Measurements from ENCODE around the gene TMOD2. TPM values are rescaled to one million over a fixed set of nuclear protein-coding genes. Genes with fewer than 3 reads are reported as not detected.

The TMOD2 gene
- total and polyA plus RNA-seq, 2 of the 8 experiments (the other 6 are each of a cell fraction or from before 2014, with no cell fraction given): 0.80 to 6.5 TPM

- H3K4me3 ChIP-seq (ENCODE audit: extremely low read depth in 1 of 4, insufficient read depth in 2 of 4, low read depth in 3 of 4, low read length in 4 of 4): no peak overlapping the region
- 82% methylated on average over 3 of the region's 3 CpGs; no CpG with 5 or more reads in 1 of the 2 experiments for WGBS, 2 experiments (ENCODE audit: extremely low coverage in 1 of 2, insufficient coverage in 1 of 2, insufficient read length in 1 of 2, insufficient replicate concordance in 2 of 2, low coverage in 1 of 2, low lambda C conversion rate in 2 of 2, missing lambda C conversion rate in 1 of 2)
- no peak overlapping the region for H2BK12ac ChIP-seq (ENCODE audit: low read depth, low read length)
- no peaks in the 10 kb centered on the region; the same call in 1 of the 2 replicates for H3K79me1 ChIP-seq (ENCODE audit: low read depth, low read length)
- no peak overlapping the region for H2BK20ac ChIP-seq (ENCODE audit: low read length)
- no peak overlapping the region for H2AK5ac ChIP-seq (ENCODE audit: low read depth, low read length)
- ChIA-PET POLR2A (ENCODE audit: partially characterized antibody) (interaction anchor here (0.6 kb wide), 1 partner anchor 22 kb away, joined by 3 read pairs; the partner anchor contains the start of gene LYSMD2), CTCF (ENCODE audit: partially characterized antibody) (interaction anchor here (0.6 to 4.4 kb wide), 4 partner anchors 12 to 109 kb away, joined by 3 to 32 read pairs (median 6); no protein-coding TSS in a partner anchor)
- no peaks in the 10 kb centered on the region for H3K9me3 ChIP-seq (ENCODE audit: insufficient read depth in 2 of 2, low read depth in 1 of 2, low read length in 1 of 2)
- DNase-seq (ENCODE audit: low read depth in 1 of 2, low spot score in 2 of 2): peak in 1 of 2 experiments; percentile 52
- no peak overlapping the region for H3K4me2 ChIP-seq (ENCODE audit: insufficient read depth in 1 of 2, low read depth in 2 of 2, low read length in 2 of 2)
- H3K23ac ChIP-seq (ENCODE audit: insufficient read length): no peak overlapping the region
- H4K20me1 ChIP-seq (replicated peaks in 1 of 2; ENCODE audit: control insufficient read depth in 1 of 2, insufficient read depth in 2 of 2, low read length in 2 of 2): peaks cover 0 to 4% of the 10 kb centered on the region in 2 experiments
- FAIRE-seq: no peak
- H3K56ac ChIP-seq (replicated peaks; ENCODE audit: insufficient read length, low read depth, low read length): no peak overlapping the region
- H3K4ac ChIP-seq (replicated peaks; ENCODE audit: insufficient read length, low read depth, low read length): no peak overlapping the region
- H3K4me1 ChIP-seq (replicated peaks in 1 of 4; ENCODE audit: control insufficient read depth in 3 of 4, insufficient read depth in 4 of 4, low read length in 3 of 4): no peaks in the 10 kb centered on the region
- no peaks in the 10 kb centered on the region for H3K36me3 ChIP-seq (ENCODE audit: control insufficient read depth in 2 of 4, insufficient read depth in 4 of 4, low read length in 3 of 4)
- H4K91ac ChIP-seq (replicated peaks; ENCODE audit: insufficient read length, low read length): no peak overlapping the region
- H2BK15ac ChIP-seq (ENCODE audit: low read length): no peak overlapping the region
- no peak overlapping the region for H2AFZ ChIP-seq (ENCODE audit: low read length)
- no peak overlapping the region for H4K5ac ChIP-seq (ENCODE audit: insufficient read length, low read depth, low read length)
- H2BK5ac ChIP-seq (ENCODE audit: low read depth, low read length): no peak overlapping the region
- H3K9ac ChIP-seq (replicated peaks in 1 of 4; ENCODE audit: extremely low read depth in 1 of 4, low read depth in 3 of 4, low read length in 3 of 4): no peak overlapping the region
- H3K27me3 ChIP-seq (replicated peaks in 1 of 4; ENCODE audit: control insufficient read depth in 3 of 4, extremely low read depth in 1 of 4, insufficient read depth in 3 of 4, low read length in 3 of 4): no peaks in the 10 kb centered on the region; a peak in 2 of 7 replicates
- H3K79me2 ChIP-seq (ENCODE audit: control insufficient read depth in 1 of 2, insufficient read depth in 2 of 2, low read length in 2 of 2): no peaks in the 10 kb centered on the region
- H3K14ac ChIP-seq (ENCODE audit: insufficient read length): no peak overlapping the region
- TF ChIP-seq CTCF (IDR thresholded peaks at IDR 0.05; ENCODE audit: control extremely low read depth in 1 of 3, insufficient read depth in 1 of 3, low read depth in 1 of 3, low read length in 3 of 3): peak; percentile 52 to 79 (median 62)
- no peak for TF ChIP-seq TBP (IDR thresholded peaks at IDR 0.05; ENCODE audit: low read depth, low read length)
- peak; percentile 52 to 66 for TF ChIP-seq RAD21 (IDR thresholded peaks at IDR 0.05 in 1 of 2, conservative IDR thresholded peaks at IDR 0.05 in 1 of 2; ENCODE audit: low read depth in 2 of 2, low read length in 2 of 2)
- no peak overlapping the region for H2BK120ac ChIP-seq (replicated peaks; ENCODE audit: low read depth, low read length)
- H3K27ac ChIP-seq (ENCODE audit: low read depth, low read length): no peak overlapping the region
- H3K18ac ChIP-seq (ENCODE audit: extremely low read depth, low read length): no peak overlapping the region
- H4K8ac ChIP-seq (ENCODE audit: extremely low read depth, insufficient read depth, low read length): no peak overlapping the region
- no peaks in the 10 kb centered on the region for H3K23me2 ChIP-seq (ENCODE audit: low read depth, low read length)
Observed at GRCh38 chr15:51759557-51760070, 8.2 kb downstream of the TMOD2 start.

Data from H1 (cell line).